ENCODE data around the gene CCDC63. TPM values are rescaled to one million over a fixed set of nuclear protein-coding genes. Genes with fewer than 3 reads are reported as not detected.

The CCDC63 gene
- total RNA-seq, 1 experiment from 2014 or later = not detected

GRCh38 chr12:110802489-110802888, 44.3 kb upstream of the CCDC63 start:
- H3K27ac ChIP-seq (ENCODE audit: low read length) = no peak overlapping the region
- ATAC-seq (no peak), DNase-seq (ENCODE audit: low read depth, low spot score) (no peak)
- ChIA-PET CTCF (interaction anchor here (0.8 kb wide), 1 partner anchor 147 kb away, joined by 3 read pairs; no protein-coding TSS in a partner anchor), POLR2A (no interaction called here)
- TF ChIP-seq POLR2AphosphoS5 (IDR thresholded peaks at IDR 0.05; ENCODE audit: low read depth, low read length) = no peak
- TF ChIP-seq CTCF (IDR thresholded peaks at IDR 0.05) = no peak
- no peak for TF ChIP-seq REST (IDR thresholded peaks at IDR 0.05; ENCODE audit: insufficient read depth in 1 of 2, low read depth in 2 of 2, low read length in 1 of 2)
- TF ChIP-seq SIN3A (IDR thresholded peaks at IDR 0.05; ENCODE audit: borderline replicate concordance, insufficient read depth, low read depth, low read length) = no peak
- TF ChIP-seq TCF7L2 (IDR thresholded peaks at IDR 0.05; ENCODE audit: low read depth, low read length) = no peak
- BruUV-seq (replicated peaks) = no TSS peak
- H3K36me3 ChIP-seq (ENCODE audit: control insufficient read depth, insufficient read depth, low read length) = no peaks in the 10 kb centered on the region
- in situ Hi-C loops (cut with HindIII; ENCODE audit: low pct_unique_long_range_greater_than_20kb, low sequenced_read_pairs) = no loop called here
- peaks cover 4% of the 10 kb centered on the region; the same call in 1 of the 2 replicates for H3K9me3 ChIP-seq (ENCODE audit: control insufficient read depth, insufficient read depth, low read depth, low read length)
- H3K4me1 ChIP-seq (ENCODE audit: control insufficient read depth, insufficient read depth, low read length) = no peaks in the 10 kb centered on the region
- H3K4me3 ChIP-seq (ENCODE audit: low read depth in 2 of 2, low read length in 2 of 2) = no peak overlapping the region
- H3K27me3 ChIP-seq (ENCODE audit: control insufficient read depth, insufficient read depth, low read length) = no peaks in the 10 kb centered on the region
- intact Hi-C loops (cut with micrococcal nuclease; ENCODE audit: unreplicated experiment) = no loop called here

DNA sequence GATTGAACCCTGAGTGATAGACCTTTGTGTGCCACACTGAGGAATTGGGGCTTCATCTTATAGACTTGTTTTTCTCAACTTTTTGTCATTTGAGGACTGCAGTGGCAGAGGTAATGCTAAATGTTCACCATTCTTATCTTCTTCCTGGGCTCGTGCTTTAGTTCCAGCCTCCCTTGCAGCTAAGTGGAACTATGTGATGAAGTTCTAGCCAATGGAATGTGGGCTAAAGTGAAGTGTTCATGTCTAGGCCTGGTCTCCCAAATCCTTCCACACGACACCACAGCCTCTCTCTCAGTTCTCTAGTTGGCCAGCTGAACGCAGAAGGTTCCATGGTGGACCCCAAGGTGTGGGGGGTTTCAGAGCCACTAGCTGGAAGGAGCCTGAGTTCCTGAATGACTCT, 42.4 kb upstream of the CCDC63 start:
- Histone ChIP-seq H3K36me3 (ENCODE audit: control insufficient read depth, insufficient read depth, low read length) (no peaks in the 10 kb centered on the region), H3K4me1 (ENCODE audit: control insufficient read depth, insufficient read depth, low read length) (no peaks in the 10 kb centered on the region), H3K9me3 (ENCODE audit: control insufficient read depth, insufficient read depth, low read depth, low read length) (peaks cover 4% of the 10 kb centered on the region; the same call in 1 of the 2 replicates), H3K27me3 (ENCODE audit: control insufficient read depth, insufficient read depth, low read length) (no peaks in the 10 kb centered on the region), H3K4me3 (ENCODE audit: low read depth in 2 of 2, low read length in 2 of 2) (no peak overlapping the region), H3K27ac (ENCODE audit: low read length) (no peak overlapping the region)
- in situ Hi-C loops (cut with HindIII; ENCODE audit: low pct_unique_long_range_greater_than_20kb, low sequenced_read_pairs) (no loop called here), intact Hi-C loops (cut with micrococcal nuclease; ENCODE audit: unreplicated experiment) (no loop called here)
- ATAC-seq = no peak
- BruUV-seq (replicated peaks) = no TSS peak
- POLR2A ChIA-PET = no interaction called here
- CTCF ChIA-PET = interaction anchor here (0.6 kb wide), 1 partner anchor 317 kb away, joined by 7 read pairs; no protein-coding TSS in a partner anchor
- no peak for DNase-seq (ENCODE audit: low read depth, low spot score)
- TF ChIP-seq SIN3A (IDR thresholded peaks at IDR 0.05; ENCODE audit: borderline replicate concordance, insufficient read depth, low read depth, low read length) (no peak), POLR2AphosphoS5 (IDR thresholded peaks at IDR 0.05; ENCODE audit: low read depth, low read length) (no peak), CTCF (IDR thresholded peaks at IDR 0.05) (no peak)

Measured in Panc1 (cell line).